Smooth muscle cell of the umbilical artery (primary cell): Measurements from ENCODE around the gene TCP1. TPM values are rescaled to one million over a fixed set of nuclear protein-coding genes. Genes with fewer than 3 reads are reported as not detected.

Experiments used
- total RNA-seq: library from RNA; depleted of rRNA; stranded (reverse); fragments of >200 nt; gene quantifications from 2 replicates; pipeline ENCODE4 v1.2.3, GENCODE V29; 2014

Gene TCP1
- 228 and 331 TPM in 2 replicates for total RNA-seq

DNA sequence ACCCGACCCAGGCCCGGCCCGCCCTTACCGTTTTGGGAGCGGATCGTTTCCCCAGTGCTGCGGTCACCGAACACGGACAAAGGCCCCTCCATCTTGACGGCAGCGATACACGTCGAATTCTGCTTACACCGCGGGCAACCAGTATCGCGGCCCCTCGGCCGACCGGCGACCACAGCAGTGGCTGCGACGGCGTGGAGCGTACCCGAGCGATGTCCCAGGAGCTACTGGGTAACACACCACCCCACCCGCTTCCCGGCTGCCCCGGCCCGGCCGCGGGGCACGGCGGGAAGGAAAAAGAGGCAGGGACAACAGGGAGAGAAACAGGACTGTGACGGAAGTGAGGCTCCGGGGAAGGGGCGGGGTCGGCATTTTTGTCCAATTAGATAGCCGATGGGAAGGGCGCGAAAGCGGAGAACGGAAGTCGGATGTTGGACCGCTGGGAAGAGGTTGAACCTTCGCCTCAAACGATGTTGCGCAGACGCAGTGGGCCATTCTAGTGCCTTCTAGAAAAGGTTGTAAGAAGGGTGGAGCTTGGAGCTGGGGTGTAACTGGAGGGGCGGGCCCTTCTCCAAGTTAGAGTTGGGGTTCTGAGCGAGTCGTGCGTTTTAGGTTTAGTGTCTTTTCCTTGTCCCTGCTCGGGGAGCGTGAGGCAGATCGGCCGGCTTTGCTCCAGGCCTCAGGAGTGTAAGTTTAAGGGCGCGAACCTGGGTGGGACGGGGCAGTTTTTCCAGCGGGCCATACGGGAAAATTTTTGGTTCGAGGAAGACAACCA is at the start of gene TCP1:
Gene TCP1 (minus strand): TSS at position 226 of the 772 bp plus-strand sequence. CDS start 134 bp downstream, at position 92.

DNA sequence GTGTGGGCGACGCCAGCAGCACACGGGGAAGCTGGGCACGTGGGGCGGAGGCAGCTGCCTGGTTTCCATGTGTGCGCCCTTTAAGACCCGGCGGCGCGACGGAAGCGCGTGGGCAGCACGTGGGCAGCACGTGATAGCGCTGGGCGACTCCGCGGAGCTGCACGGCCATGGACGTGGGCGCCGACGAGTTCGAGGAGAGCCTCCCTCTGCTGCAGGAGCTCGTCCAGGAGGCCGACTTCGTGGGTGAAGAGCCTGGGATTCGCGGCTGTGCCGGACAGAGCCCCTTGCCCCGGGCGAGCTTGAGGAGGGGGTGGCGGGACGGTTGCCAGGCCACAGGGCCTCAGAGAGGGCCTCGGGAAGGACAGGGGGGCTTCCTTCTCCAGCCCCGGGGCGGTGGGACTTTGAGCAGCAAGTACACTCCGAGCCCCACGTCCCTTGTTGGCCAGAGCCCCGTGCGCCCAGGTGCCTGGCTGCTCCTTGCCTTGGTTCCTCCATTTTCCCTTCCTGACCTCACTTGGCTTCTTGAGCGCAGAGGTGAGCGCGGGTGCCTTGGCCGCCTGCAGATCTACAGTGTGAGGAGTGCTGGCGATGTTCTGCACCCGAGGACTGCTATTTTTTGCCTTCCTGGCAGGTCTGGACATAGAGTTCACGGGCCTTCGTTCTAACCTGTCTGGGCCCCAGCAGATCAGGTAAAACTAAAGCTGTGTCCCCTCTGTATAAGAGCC is 10.9 kb upstream of the TCP1 start, which contains the start of gene PNLDC1:
Gene PNLDC1 (plus strand): TSS at position 136 of the 725 bp plus-strand sequence. CDS start 32 bp downstream, at position 168.

DNA sequence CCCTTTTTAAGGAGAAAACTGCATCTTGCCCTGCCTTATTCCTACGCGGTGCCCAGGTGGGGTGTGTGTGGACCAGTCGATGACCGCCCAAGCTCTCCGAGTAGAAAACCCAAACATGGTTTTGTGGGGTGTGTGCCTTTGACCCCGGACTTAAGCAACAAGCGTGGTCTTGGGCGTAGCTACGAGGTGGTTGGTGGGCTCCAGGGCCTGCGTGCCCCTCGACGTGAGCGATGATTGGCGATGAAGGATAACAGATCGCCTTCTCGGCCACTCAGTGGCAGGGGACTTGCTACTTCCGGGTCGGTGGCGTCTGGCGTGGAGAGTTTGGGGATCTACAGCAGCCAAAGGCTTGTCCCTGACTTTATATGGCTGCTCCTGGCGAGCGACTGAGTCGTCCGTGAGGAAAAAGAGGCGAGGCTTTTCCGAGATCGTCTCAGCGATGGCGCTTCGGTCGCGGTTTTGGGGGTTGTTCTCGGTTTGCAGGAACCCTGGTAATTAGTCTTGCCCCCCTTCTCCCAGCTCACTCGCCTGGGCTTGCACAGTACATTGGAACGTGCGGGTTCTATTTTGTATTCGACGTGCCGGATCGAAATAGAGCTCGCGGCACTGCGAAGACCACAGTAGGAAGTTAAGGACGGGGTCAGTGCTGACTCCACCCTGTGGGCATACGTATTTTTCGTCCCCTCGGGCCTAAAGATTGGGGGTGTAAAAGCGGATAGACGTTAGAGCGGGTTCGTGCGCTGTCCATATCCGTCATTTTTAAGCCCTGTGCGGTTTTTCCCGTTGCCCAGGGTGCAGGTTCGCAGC is 950 bp upstream of the TCP1 start, which contains the start of gene MRPL18:
Gene MRPL18 (plus strand): TSS at position 319 of the 807 bp plus-strand sequence. CDS start 121 bp downstream, at position 440.

DNA sequence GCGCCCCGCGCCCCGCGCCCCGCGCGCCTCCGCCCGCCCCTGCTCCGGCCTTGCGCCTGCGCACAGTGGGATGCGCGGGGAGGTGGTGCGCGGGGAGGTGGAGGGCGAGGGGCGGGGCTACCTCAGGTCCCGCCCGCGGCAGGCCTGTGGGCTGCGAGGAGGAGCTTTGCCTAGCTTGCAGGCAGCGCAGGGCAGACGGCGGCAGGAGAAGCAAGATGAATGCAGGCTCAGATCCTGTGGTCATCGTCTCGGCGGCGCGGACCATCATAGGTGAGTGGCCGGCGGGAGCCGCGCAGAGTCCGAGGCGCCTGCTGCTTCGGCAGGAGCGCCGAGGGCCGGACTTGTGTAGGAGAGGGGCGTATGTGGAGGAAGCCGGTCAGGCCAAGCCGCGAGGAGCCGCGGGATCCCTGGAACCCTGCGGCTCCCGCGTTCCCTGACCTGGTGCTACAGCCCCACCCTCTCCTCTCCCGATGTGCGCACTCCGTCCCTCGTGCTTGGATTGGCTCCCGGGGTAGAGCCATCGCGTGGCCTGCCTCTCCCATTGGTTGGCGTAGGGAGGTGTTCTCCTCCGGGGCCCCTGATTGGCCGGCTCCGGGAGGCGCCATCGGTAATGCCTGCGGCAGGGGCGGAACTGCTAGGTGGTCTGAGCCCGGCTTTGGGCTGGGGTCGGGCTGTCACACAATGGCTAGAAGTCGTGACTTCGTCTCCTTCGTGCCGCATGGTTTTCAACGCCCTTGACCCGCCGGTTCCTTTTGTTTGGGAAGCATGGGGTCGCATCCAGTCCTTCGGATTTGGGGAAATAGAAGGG is 27.3 kb downstream of the TCP1 start, which contains the start of gene ACAT2:
Gene ACAT2 (plus strand): TSS at position 173 of the 808 bp plus-strand sequence. CDS start 43 bp downstream, at position 216.

Other genes with a start within 250 kb of the TCP1 start
- gene SOD2, start 96.4 kb downstream of the TCP1 start, total RNA-seq, result 902 and 4,346 TPM in 2 replicates
- gene WTAP, start 62.1 kb downstream of the TCP1 start, total RNA-seq, result 104 and 136 TPM in 2 replicates
- gene ACAT2, start 27.6 kb downstream of the TCP1 start, total RNA-seq, result 41.0 and 57.5 TPM in 2 replicates
- 65.3 and 66.8 TPM in 2 replicates for gene MRPL18, start 865 bp upstream of the TCP1 start, total RNA-seq
- 0.28 TPM in 1 of 2 replicates, not detected in the other for gene PNLDC1, start 10.7 kb upstream of the TCP1 start, total RNA-seq
- gene MAS1, start 101.4 kb upstream of the TCP1 start, total RNA-seq, result under 0.01 TPM in 1 of 2 replicates, not detected in the other
- gene IGF2R, start 179.5 kb upstream of the TCP1 start, total RNA-seq, result 306 and 322 TPM in 2 replicates